Tibial nerve (tissue), 4 donors: ENCODE measurements around the gene APBB1.

ENCODE experiments used
- CTCF ChIP-seq, 5 experiments: fragments of 200-600 bp in 3 of 5; fragments of 450-650 bp in 2 of 5; sonication (generic) in 3 of 5; IDR thresholded peaks; one replicate each; pipeline ENCODE4 v1.5.1; 2016 to 2019; ENCODE audit warnings: antibody characterized with exemption in 5 of 5, mild to moderate bottlenecking in 3 of 5, moderate library complexity in 2 of 5
- EP300 ChIP-seq, 2 donors: sonication (generic); formaldehyde crosslinking; IDR thresholded peaks; one replicate each; pipeline ENCODE4 v1.6.1; 2017; ENCODE audit warnings: antibody characterized with exemption in 2 of 2, mild to moderate bottlenecking in 1 of 2
- POLR2A ChIP-seq, 2 donors: fragments of 450-650 bp; IDR thresholded peaks; one replicate each; pipeline ENCODE4 v1.6.1; 2017; ENCODE audit warnings: antibody characterized with exemption in 2 of 2, mild to moderate bottlenecking in 2 of 2, moderate library complexity in 2 of 2

DNA sequence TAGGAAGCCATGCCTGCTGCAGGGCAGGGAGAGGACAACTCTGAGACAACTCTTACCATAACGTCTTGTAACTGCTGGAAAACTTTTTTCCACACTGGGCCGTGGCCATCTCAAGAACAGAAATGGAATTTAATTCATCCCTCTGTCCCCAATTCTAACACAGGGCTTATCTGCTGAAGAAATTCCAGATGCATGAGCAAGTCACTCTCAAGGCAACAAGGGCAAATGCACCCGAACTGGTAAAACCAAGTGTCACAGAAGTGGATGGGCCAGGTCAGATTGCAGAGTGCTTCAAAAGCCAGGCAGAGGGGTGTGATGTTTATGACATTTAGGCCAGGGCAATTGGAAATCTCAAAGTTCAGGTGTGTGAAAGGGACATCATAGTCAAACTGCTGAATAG, 21.3 kb downstream of the APBB1 start:
- TF ChIP-seq POLR2A (IDR thresholded peaks at IDR 0.05), result no peak
- TF ChIP-seq CTCF (IDR thresholded peaks at IDR 0.05), result no peak
- no peak for TF ChIP-seq EP300 (IDR thresholded peaks at IDR 0.05)
